ENCODE results near the gene TBRG1. TPM values are rescaled to one million over a fixed set of nuclear protein-coding genes. Genes with fewer than 3 reads are reported as not detected.

Gene TBRG1
- total RNA-seq, 1 donor from 2014 or later, result 30.9 TPM

- H3K9me3 Mint-ChIP-seq, result no peaks in the 10 kb centered on the region
- DNase-seq (ENCODE audit: low spot score in 2 of 2, unreplicated experiment in 2 of 2), result no peak
- H3K4me1 Mint-ChIP-seq, result no peaks in the 10 kb centered on the region
- H3K27me3 Mint-ChIP-seq (ENCODE audit: low read depth), result no peaks in the 10 kb centered on the region
- no peak overlapping the region for H3K4me3 Mint-ChIP-seq
- H3K27ac Mint-ChIP-seq, result no peak overlapping the region
- no peak for TF ChIP-seq CTCF (IDR thresholded peaks at IDR 0.05; ENCODE audit: unreplicated experiment)
- peaks cover 27% of the 10 kb centered on the region for H3K36me3 Mint-ChIP-seq
Observed at GRCh38 chr11:124633355-124633754, 10.7 kb downstream of the TBRG1 start.

GRCh38 chr11:124635932-124636331 is 13.3 kb downstream of the TBRG1 start:
- Mint-ChIP-seq H3K4me1 (no peaks in the 10 kb centered on the region), H3K36me3 (peaks cover 24% of the 10 kb centered on the region), H3K27ac (no peak overlapping the region), H3K9me3 (peaks cover under 1% of the 10 kb centered on the region), H3K27me3 (ENCODE audit: low read depth) (no peaks in the 10 kb centered on the region), H3K4me3 (no peak overlapping the region)
- no peak for DNase-seq (ENCODE audit: low spot score in 2 of 2, unreplicated experiment in 2 of 2)
- no peak for TF ChIP-seq CTCF (IDR thresholded peaks at IDR 0.05; ENCODE audit: unreplicated experiment)

GRCh38 chr11:124638500-124638899 is 15.8 kb downstream of the TBRG1 start:
- Mint-ChIP-seq H3K36me3 (peaks cover 9% of the 10 kb centered on the region), H3K4me1 (no peaks in the 10 kb centered on the region), H3K27ac (no peak overlapping the region), H3K9me3 (peaks cover 3% of the 10 kb centered on the region), H3K4me3 (no peak overlapping the region), H3K27me3 (ENCODE audit: low read depth) (no peaks in the 10 kb centered on the region)
- no peak for TF ChIP-seq CTCF (IDR thresholded peaks at IDR 0.05; ENCODE audit: unreplicated experiment)
- DNase-seq (ENCODE audit: low spot score in 2 of 2, unreplicated experiment in 2 of 2), result no peak

- Mint-ChIP-seq H3K27ac (no peak overlapping the region), H3K9me3 (peaks cover 3% of the 10 kb centered on the region), H3K4me3 (no peak overlapping the region), H3K36me3 (peaks cover 6% of the 10 kb centered on the region), H3K4me1 (peaks cover 2% of the 10 kb centered on the region), H3K27me3 (ENCODE audit: low read depth) (no peaks in the 10 kb centered on the region)
- TF ChIP-seq CTCF (IDR thresholded peaks at IDR 0.05; ENCODE audit: unreplicated experiment), result no peak
- DNase-seq (ENCODE audit: low spot score in 2 of 2, unreplicated experiment in 2 of 2), result no peak
Observed at GRCh38 chr11:124639186-124639585, 16.5 kb downstream of the TBRG1 start.

- Mint-ChIP-seq H3K4me3 (no peak overlapping the region), H3K4me1 (peaks cover 5% of the 10 kb centered on the region), H3K36me3 (peaks cover 2% of the 10 kb centered on the region), H3K9me3 (peaks cover 3% of the 10 kb centered on the region), H3K27ac (no peak overlapping the region), H3K27me3 (ENCODE audit: low read depth) (no peaks in the 10 kb centered on the region)
- no peak for TF ChIP-seq CTCF (IDR thresholded peaks at IDR 0.05; ENCODE audit: unreplicated experiment)
- DNase-seq (ENCODE audit: low spot score in 2 of 2, unreplicated experiment in 2 of 2), result no peak
Observed at GRCh38 chr11:124640666-124641065, 18.0 kb downstream of the TBRG1 start.

GRCh38 chr11:124642628-124643027 is 20.0 kb downstream of the TBRG1 start:
- DNase-seq (ENCODE audit: low spot score in 2 of 2, unreplicated experiment in 2 of 2), result no peak
- H3K27me3 Mint-ChIP-seq (ENCODE audit: low read depth), result no peaks in the 10 kb centered on the region
- H3K4me1 Mint-ChIP-seq, result peaks cover 5% of the 10 kb centered on the region
- H3K4me3 Mint-ChIP-seq, result no peak overlapping the region
- peaks cover 2% of the 10 kb centered on the region for H3K36me3 Mint-ChIP-seq
- peaks cover 3% of the 10 kb centered on the region for H3K9me3 Mint-ChIP-seq
- no peak for TF ChIP-seq CTCF (IDR thresholded peaks at IDR 0.05; ENCODE audit: unreplicated experiment)
- H3K27ac Mint-ChIP-seq, result no peak overlapping the region

Data from mesothelial cell of epicardium (in vitro differentiated cells).